ENCODE data around the gene LPCAT4.
A peak's percentile ranks its signal among the peaks of the same experiment; 100 is the strongest.
"Not testable (repeated sequence)": the region's sequence is repeated elsewhere in the genome, so short reads cannot be mapped to it uniquely, and the experiment has no call there.

The LPCAT4 gene

GRCh38 chr15:34367101-34368081, at the start of gene LPCAT4:
Gene LPCAT4 (minus strand): TSS chr15:34367196. CDS start chr15:34367100, 96 bp downstream.
- peak; percentile 94 for DNase-seq (ENCODE audit: low spot score)
- no peak for FAIRE-seq

- FAIRE-seq; DNase-seq (ENCODE audit: low spot score): not testable (repeated sequence)
Measured at GRCh38 chr15:34409511-34409910, 42.5 kb upstream of the LPCAT4 start.

GRCh38 chr15:34408973-34409372, 42.0 kb upstream of the LPCAT4 start:
- not testable (repeated sequence) for DNase-seq (ENCODE audit: low spot score); FAIRE-seq

- FAIRE-seq; DNase-seq (ENCODE audit: low spot score): not testable (repeated sequence)
Measured at GRCh38 chr15:34403899-34404298, 36.9 kb upstream of the LPCAT4 start.

GRCh38 chr15:34403160-34403598, 36.2 kb upstream of the LPCAT4 start:
- not testable (repeated sequence) for FAIRE-seq; DNase-seq (ENCODE audit: low spot score)

- not testable (repeated sequence) for FAIRE-seq
Measured at GRCh38 chr15:34397637-34398259, 30.8 kb upstream of the LPCAT4 start.

GRCh38 chr15:34392981-34393380, 26.0 kb upstream of the LPCAT4 start:
- DNase-seq (ENCODE audit: low spot score); FAIRE-seq: not testable (repeated sequence)

More at GRCh38 chr15:34397637-34398259, 30.8 kb upstream of the LPCAT4 start:
- not testable (repeated sequence) for DNase-seq (ENCODE audit: low spot score)

- not testable (repeated sequence) for FAIRE-seq; DNase-seq (ENCODE audit: low spot score)
Measured at GRCh38 chr15:34389594-34390086, 22.6 kb upstream of the LPCAT4 start.

GRCh38 chr15:34381829-34382521, 15.0 kb upstream of the LPCAT4 start:
- not testable (repeated sequence) for FAIRE-seq

GRCh38 chr15:34380491-34380890, 13.5 kb upstream of the LPCAT4 start:
- FAIRE-seq; DNase-seq (ENCODE audit: low spot score): not testable (repeated sequence)

More at GRCh38 chr15:34381829-34382521, 15.0 kb upstream of the LPCAT4 start:
- not testable (repeated sequence) for DNase-seq (ENCODE audit: low spot score)

- no peak for DNase-seq (ENCODE audit: low spot score)
- FAIRE-seq = no peak
Measured at GRCh38 chr15:34376856-34377255, 9.9 kb upstream of the LPCAT4 start.

- DNase-seq (ENCODE audit: low spot score); FAIRE-seq: not testable (repeated sequence)
Measured at GRCh38 chr15:34375541-34375940, 8.5 kb upstream of the LPCAT4 start.

GRCh38 chr15:34374816-34375215, 7.8 kb upstream of the LPCAT4 start:
- no peak for FAIRE-seq
- no peak for DNase-seq (ENCODE audit: low spot score)

GRCh38 chr15:34373951-34374350, 7.0 kb upstream of the LPCAT4 start:
- no peak for FAIRE-seq

GRCh38 chr15:34370643-34371042, 3.6 kb upstream of the LPCAT4 start:
- no peak for DNase-seq (ENCODE audit: low spot score)
- FAIRE-seq = no peak

More at GRCh38 chr15:34373951-34374350, 7.0 kb upstream of the LPCAT4 start:
- no peak for DNase-seq (ENCODE audit: low spot score)

- DNase-seq (ENCODE audit: low spot score) = no peak
- FAIRE-seq = no peak
Measured at GRCh38 chr15:34370129-34370528, 3.1 kb upstream of the LPCAT4 start.

GRCh38 chr15:34366271-34367065, 528 bp downstream of the LPCAT4 start:
- peak; percentile 71 for DNase-seq (ENCODE audit: low spot score)
- FAIRE-seq = no peak

GRCh38 chr15:34365836-34366235, 1.2 kb downstream of the LPCAT4 start:
- no peak for FAIRE-seq
- no peak for DNase-seq (ENCODE audit: low spot score)

GRCh38 chr15:34365091-34365825, 1.7 kb downstream of the LPCAT4 start:
- DNase-seq (ENCODE audit: low spot score) (no peak), FAIRE-seq (no peak)
